ENCODE measurements around the gene P3H3.

The P3H3 gene

DNA sequence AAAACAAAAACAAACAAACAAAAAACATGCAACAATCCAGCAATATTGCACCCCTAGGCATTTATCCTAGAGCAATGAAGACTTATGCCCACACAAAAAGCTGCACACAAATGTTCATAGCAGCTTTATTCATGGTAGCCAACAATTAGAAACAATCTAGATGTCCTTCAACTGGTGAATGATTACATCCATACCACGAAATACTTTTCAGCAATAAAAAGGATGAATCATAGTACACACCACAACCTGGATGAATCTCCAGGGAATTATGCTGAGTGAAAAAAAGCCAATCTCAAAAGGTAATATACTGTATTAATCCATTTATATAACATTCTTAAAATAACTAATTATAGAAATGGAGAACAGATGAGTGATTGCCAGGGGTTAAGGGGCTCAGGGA lies 21.0 kb upstream of the P3H3 start:
- DNase-seq (ENCODE audit: low spot score), result no peak

- DNase-seq (ENCODE audit: low spot score), result no peak
Observed at GRCh38 chr12:6809056-6809455, 19.2 kb upstream of the P3H3 start.

DNA sequence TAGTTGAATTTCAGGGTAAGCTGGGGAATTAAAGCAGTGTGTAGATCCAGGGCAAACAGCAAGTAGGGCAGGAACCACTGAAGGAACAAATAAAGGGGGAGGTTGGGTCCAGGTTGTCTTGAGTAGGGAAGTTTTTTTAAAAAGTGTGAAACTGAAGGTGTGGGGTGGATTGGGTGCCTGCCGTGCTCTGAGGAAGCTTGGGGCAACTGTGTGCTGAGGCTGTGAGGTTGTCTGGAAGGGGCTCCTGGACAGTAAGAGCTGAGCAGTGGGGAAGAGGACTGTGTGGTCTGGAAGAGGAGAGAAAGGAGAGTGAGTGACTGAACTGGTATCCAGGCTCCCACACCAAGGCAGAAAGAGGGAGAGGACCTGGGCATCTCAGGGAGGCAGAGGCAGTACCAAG lies 17.4 kb upstream of the P3H3 start:
- DNase-seq (ENCODE audit: low spot score), result no peak

DNA sequence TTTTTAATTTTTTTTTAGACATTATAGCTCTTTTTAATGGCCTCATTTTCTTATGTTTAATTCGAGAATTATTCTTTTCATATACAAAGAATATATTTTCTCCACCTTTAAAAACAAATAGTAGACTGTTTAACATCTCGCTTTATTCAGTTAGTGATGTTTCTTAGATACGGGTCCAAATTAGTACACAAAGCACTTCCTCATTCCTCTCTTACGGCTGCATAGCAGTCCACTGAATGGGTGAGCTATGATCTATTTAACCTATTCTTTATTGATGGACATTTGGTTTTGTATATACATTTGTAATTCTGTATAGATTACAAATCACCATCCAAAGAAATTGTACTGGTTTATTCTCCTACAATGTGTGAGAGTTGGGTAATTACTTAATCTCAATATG lies 14.8 kb upstream of the P3H3 start:
- DNase-seq (ENCODE audit: low spot score), result no peak

GRCh38 chr12:6816598-6816997 lies 11.6 kb upstream of the P3H3 start:
- DNase-seq (ENCODE audit: low spot score), result no peak

DNA sequence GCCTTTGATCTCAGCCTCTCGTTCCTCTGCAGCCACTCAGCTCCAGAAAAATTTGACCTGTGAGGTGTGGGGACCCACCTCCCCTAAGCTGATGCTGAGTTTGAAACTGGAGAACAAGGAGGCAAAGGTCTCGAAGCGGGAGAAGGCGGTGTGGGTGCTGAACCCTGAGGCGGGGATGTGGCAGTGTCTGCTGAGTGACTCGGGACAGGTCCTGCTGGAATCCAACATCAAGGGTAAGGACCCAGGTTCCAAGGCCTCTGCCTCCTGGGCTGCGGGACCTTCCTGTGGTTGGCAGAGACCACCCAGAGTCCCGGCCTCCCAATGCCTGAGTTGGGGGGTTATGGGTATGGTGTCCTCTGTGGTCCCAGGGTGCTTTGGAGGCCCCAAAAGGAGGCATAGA lies 11.1 kb upstream of the P3H3 start:
- DNase-seq (ENCODE audit: low spot score), result no peak

- DNase-seq (ENCODE audit: low spot score), result no peak
Observed at GRCh38 chr12:6817662-6818157, 10.5 kb upstream of the P3H3 start.

DNA sequence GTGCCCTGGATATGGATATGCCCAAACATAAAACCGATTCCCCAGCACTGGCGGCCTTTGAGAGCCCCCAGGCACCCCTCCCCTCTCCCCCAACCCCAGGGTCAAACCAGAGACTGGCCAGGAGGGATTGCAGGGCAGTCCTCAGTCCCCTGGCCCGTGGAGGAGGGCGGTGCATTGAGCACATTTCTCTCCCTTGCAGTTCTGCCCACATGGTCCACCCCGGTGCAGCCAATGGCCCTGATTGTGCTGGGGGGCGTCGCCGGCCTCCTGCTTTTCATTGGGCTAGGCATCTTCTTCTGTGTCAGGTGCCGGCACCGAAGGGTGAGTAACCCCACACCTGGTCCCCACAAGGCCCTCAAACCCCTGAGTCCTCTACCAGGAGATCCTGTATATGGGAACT lies 10.0 kb upstream of the P3H3 start:
- DNase-seq (ENCODE audit: low spot score), result no peak

GRCh38 chr12:6818645-6819044 lies 9.6 kb upstream of the P3H3 start:
- DNase-seq (ENCODE audit: low spot score), result no peak

DNA sequence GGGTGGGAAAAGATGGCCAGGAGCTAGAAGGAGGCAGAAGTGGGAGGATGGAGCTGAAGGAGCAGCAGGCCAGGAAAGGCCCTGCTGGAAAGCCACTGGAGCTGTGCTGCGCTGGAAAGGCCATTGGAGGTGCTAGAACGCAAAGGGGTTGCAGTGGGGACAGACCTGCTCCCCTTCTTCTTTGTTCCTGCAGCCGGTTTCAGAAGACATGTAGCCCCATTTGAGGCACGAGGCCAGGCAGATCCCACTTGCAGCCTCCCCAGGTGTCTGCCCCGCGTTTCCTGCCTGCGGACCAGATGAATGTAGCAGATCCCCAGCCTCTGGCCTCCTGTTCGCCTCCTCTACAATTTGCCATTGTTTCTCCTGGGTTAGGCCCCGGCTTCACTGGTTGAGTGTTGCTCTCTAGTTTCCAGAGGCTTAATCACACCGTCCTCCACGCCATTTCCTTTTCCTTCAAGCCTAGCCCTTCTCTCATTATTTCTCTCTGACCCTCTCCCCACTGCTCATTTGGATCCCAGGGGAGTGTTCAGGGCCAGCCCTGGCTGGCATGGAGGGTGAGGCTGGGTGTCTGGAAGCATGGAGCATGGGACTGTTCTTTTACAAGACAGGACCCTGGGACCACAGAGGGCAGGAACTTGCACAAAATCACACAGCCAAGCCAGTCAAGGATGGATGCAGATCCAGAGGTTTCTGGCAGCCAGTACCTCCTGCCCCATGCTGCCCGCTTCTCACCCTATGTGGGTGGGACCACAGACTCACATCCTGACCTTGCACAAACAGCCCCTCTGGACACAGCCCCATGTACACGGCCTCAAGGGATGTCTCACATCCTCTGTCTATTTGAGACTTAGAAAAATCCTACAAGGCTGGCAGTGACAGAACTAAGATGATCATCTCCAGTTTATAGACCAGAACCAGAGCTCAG lies 8.8 kb upstream of the P3H3 start:
- DNase-seq (ENCODE audit: low spot score), result peak; percentile 38

GRCh38 chr12:6820166-6820565 lies 8.0 kb upstream of the P3H3 start:
- DNase-seq (ENCODE audit: low spot score), result no peak

DNA sequence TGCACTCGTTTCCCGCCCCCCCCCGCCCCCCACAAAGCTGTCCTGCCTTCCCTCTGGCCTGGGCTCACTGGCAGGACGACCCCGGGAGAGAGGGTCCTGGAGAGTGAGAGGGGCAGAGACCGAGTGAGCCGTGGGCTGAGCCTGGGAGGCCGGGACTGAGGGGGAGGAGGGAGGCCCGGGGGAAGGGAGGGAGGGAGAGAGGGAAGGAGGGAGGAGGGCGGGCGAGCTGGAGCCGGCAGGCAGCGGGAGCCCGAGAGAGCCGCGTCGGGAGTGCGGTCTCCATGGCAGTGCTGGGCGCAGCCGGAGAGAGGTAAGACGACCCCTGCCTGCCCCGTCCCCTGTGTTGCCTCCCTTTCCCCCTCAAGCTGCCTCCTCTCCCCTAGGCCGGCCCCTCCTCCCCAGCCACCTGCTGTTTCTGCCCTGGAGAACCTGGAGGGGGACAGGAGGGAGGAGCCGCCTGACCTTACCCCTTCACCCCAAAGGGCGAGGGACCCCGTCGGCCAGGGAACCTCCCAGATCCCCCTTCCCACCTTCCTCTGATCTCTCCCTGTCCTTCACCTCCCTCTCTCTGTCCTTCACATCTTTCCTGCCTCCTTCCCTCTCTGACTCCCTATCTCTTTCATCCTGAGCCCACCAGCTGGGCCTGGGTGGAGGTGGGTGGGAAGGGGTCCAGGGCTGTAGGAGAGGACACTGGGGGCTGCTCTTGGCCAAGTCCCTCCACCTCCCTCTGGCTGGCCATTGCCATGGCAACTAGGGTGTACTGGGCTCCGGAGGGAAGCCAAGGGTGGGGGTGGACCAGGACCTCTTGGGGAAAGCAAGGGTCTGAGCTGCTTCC lies 6.4 kb upstream of the P3H3 start, which contains the start of gene GPR162:
TSS of gene GPR162 (plus strand) at position 231 of the 835 bp plus-strand sequence. CDS start 2,078 bp downstream, outside the sequence.
- no peak for DNase-seq (ENCODE audit: low spot score)

DNA sequence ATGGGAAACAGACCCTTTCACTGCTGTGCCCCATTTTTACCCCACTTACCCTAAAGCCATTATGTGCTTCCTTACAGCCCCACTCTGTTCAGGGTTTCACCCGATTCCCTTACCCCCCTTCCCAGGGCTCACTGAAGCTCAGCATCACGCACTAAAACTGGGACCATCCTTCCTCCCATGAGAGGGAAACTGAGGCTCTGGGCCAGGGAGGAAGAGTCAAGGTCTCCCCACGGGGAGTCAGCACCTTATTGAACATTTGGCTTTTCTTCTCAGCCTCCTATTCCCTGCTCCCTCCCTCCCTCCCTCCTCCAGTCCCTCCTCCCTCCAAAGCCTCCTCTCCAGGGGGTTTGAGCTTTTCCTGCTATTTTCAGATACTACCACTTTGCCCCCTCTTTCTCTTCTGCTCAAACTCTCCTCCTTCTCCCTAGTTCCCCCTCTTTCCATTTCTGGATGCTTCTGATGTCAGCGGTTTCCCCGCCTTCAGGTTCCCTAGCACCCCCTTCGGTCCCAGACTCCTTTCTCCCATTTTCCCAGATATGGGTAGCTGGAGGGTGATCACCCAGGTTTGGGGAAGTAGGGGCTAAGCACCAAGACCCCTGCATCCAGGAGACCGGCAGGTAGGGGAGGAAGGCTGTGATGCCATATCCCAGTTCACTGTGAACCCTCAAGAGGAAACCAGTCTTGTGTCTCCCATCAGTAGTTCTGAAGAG lies 5.6 kb upstream of the P3H3 start:
- DNase-seq (ENCODE audit: low spot score), result no peak

DNA sequence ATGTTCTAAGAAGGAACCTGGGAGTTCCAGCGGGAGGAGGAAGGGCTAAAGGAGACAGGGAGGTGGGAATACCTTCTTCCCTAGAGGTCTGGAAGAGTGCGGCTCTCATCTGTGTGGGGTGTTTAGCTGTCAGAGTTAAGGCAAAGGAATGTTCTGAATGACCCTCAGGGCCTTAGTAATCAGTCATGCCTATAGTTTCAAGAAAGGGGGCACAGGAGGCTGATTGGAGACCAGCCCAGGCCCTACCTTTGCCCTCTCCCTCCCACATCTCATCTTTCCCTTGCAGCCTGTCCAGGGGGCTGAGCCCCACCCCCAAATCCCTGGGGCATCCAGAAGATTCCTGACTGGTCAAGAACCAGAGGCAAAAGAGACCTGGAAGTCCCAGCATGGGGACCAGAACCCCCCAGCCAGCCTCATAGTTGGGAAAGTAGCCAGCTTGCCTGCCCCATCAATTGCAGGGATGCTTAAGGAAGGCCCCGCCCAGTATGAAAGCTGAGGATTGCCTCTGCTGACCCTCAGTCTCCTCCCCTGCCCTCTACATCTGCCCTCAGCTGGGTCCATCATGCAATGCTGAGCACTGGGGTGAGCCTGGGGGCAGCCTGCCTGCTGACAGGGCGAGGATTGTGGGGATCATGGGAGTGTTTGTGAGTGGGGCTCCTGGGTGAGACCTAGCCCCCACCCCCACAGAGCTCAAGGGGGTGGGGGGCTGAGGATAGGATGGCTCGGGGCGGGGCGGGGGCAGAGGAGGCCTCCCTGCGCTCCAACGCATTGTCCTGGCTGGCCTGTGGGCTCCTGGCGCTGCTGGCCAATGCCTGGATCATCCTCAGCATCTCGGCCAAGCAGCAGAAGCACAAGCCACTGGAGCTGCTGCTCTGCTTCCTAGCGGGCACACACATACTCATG lies 4.8 kb upstream of the P3H3 start:
- no peak for DNase-seq (ENCODE audit: low spot score)

DNA sequence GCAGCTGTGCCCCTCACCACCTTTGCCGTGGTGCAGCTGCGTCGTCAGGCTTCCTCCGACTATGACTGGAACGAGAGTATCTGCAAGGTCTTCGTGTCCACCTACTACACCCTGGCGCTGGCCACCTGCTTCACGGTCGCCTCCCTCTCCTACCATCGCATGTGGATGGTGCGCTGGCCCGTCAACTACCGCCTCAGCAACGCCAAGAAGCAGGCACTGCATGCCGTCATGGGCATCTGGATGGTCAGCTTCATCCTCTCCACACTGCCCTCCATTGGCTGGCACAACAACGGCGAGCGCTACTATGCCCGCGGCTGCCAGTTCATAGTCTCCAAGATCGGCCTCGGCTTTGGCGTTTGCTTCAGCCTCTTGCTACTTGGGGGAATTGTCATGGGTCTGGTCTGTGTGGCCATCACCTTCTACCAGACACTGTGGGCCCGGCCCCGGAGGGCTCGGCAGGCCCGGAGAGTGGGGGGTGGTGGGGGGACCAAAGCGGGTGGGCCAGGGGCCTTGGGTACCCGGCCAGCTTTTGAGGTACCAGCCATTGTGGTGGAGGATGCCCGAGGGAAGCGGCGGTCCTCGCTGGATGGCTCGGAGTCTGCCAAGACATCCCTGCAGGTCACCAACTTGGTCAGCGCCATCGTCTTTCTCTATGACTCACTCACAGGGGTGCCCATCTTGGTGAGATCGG lies 4.0 kb upstream of the P3H3 start:
- DNase-seq (ENCODE audit: low spot score), result no peak

DNA sequence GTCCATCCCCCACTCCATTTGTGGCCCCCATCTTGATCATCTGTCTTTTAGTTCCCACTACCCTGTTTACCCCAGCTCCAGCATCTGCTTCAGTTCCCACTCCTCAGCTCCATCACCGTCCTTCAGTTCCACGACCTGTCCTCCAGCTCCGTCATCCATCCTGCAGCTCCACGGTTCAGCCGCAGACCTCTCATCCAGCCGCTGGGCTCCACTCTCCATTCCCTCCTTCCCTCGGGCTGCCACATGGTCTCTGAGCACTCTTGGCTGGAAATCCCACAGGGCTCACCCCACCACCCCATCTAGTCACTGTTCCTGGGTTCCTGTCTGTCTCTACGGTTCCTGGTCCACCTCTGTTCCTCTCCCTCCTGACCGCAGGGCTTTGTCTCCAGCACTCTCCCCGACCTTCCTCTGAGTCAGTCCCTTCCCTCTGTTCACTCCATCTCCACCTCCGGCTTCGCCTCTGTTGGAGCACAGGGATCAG lies 3.3 kb upstream of the P3H3 start:
- DNase-seq (ENCODE audit: low spot score), result peak; percentile 16

- peak; percentile 85 for DNase-seq (ENCODE audit: low spot score)
Observed at GRCh38 chr12:6825398-6826124, 2.6 kb upstream of the P3H3 start.

GRCh38 chr12:6826125-6826733 lies 2.0 kb upstream of the P3H3 start:
- no peak for DNase-seq (ENCODE audit: low spot score)

- DNase-seq (ENCODE audit: low spot score), result no peak
Observed at GRCh38 chr12:6826734-6827436, 1.3 kb upstream of the P3H3 start.

All from kidney capillary endothelial cell (primary cell).